Calu3 (cell line): ENCODE measurements around the gene DKKL1. TPM values are rescaled to one million over a fixed set of nuclear protein-coding genes. Genes with fewer than 3 reads are reported as not detected.

Experiments
- BruUV-seq: library from RNA; stranded (reverse); fragments of 400-500 nt; replicated peaks from 2 replicates; lab custom pipeline; 2021; lab: Mats Ljungman, UMichigan
- CTCF ChIA-PET: fragments of 300-600 bp; sonication (Branson Sonifier 250); formaldehyde crosslinking; loops from one replicate; lab custom pipeline; 2022; ENCODE audit warnings: antibody characterized with exemption; lab: Charles Lee
- DNase-seq: peaks from one replicate; pipeline ENCODE4 v3.0.0; 2022
- H3K27ac Mint-ChIP-seq: one replicate; pipeline ENCODE4 v1.8.0; 2022; ENCODE audit warnings: mixed read lengths; ENCODE audit not compliant: unreplicated experiment
- H3K27me3 Mint-ChIP-seq: one replicate; pipeline ENCODE4 v1.8.0; 2022; ENCODE audit warnings: mixed read lengths; ENCODE audit not compliant: unreplicated experiment
- H3K36me3 Mint-ChIP-seq: one replicate; pipeline ENCODE4 v1.8.0; 2022; ENCODE audit warnings: mild to moderate bottlenecking, moderate library complexity, mixed read lengths; ENCODE audit not compliant: insufficient read depth, unreplicated experiment
- H3K4me1 Mint-ChIP-seq: one replicate; pipeline ENCODE4 v1.8.0; 2022; ENCODE audit warnings: mild to moderate bottlenecking, low read depth, mixed read lengths; ENCODE audit not compliant: unreplicated experiment
- H3K4me3 Mint-ChIP-seq: one replicate; pipeline ENCODE4 v1.8.0; 2022; ENCODE audit warnings: mild to moderate bottlenecking, low read depth, moderate library complexity, mixed read lengths; ENCODE audit not compliant: unreplicated experiment
- H3K9me3 Mint-ChIP-seq: one replicate; pipeline ENCODE4 v1.8.0; 2022; ENCODE audit warnings: low read depth, mixed read lengths; ENCODE audit not compliant: unreplicated experiment
- intact Hi-C: fragments of 100-400 bp; cut with micrococcal nuclease; formaldehyde crosslinking; loops from one replicate; pipeline ENCODE4 v1.10.0; 2022; ENCODE audit not compliant: unreplicated experiment
- total RNA-seq: library from RNA; stranded (reverse); gene quantifications from 2 replicates; pipeline ENCODE4 v1.2.3, GENCODE V29; 2022
- TF ChIP-seq, protein P1 (sequence below): fragments of 200-600 bp; IDR thresholded peaks from one replicate; pipeline ENCODE4 v1.8.0; 2022; ENCODE audit warnings: antibody characterized with exemption; ENCODE audit not compliant: unreplicated experiment

Gene DKKL1
- total RNA-seq, 1 experiment from 2014 or later = not detected

DNA sequence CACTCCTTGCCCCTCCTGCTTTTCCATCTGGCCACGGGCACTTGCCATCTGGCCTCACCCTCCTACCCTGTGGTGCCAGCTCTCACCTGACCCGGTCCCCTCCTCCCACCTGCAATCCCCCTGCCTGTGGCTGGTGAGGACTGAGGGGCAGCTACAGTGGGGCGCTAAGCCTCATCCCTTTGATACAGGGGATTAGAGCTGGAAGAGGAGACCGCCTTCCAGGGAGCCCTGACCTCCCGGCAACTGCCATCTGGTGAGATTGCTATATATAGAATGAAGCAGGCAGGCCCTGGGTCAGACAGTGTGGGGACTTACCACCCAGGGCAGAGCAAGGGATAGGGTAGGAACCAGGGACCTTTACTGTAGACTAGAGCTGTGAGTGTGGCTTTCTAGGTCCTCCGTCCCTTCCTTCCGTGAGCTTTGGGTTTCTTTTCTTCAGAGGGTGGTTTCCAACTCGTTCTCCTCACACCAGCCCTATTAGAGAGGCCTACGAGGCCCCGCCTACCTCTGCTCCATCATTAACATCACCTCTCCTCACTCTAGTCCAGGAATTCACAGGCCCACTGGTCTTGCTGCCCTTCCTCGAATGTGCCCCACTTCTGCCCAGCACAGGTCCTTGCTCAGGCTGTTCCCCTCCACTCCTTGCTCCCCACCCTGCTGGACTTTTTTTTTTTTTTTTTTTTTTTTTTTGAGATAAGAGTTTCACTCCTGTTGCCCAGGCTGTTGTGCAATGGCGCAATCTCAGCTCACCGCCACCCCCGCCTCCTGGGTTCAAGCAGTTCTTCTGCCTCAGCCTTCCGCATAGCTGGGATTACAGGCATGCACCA, 32.1 kb downstream of the DKKL1 start:
- H3K4me1 Mint-ChIP-seq = peaks cover 9% of the 10 kb centered on the region
- no TSS peak for BruUV-seq
- H3K9me3 Mint-ChIP-seq = no peaks in the 10 kb centered on the region
- TF ChIP-seq, protein P1, sequence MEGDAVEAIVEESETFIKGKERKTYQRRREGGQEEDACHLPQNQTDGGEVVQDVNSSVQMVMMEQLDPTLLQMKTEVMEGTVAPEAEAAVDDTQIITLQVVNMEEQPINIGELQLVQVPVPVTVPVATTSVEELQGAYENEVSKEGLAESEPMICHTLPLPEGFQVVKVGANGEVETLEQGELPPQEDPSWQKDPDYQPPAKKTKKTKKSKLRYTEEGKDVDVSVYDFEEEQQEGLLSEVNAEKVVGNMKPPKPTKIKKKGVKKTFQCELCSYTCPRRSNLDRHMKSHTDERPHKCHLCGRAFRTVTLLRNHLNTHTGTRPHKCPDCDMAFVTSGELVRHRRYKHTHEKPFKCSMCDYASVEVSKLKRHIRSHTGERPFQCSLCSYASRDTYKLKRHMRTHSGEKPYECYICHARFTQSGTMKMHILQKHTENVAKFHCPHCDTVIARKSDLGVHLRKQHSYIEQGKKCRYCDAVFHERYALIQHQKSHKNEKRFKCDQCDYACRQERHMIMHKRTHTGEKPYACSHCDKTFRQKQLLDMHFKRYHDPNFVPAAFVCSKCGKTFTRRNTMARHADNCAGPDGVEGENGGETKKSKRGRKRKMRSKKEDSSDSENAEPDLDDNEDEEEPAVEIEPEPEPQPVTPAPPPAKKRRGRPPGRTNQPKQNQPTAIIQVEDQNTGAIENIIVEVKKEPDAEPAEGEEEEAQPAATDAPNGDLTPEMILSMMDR = no peak
- H3K4me3 Mint-ChIP-seq = no peak overlapping the region
- H3K36me3 Mint-ChIP-seq = no peaks in the 10 kb centered on the region
- no peak for DNase-seq
- CTCF ChIA-PET = interaction anchor here (0.6 to 0.7 kb wide), 2 partner anchors 150 to 321 kb away, joined by 3 read pairs; no protein-coding TSS in a partner anchor
- intact Hi-C loops = no loop called here
- H3K27me3 Mint-ChIP-seq = peaks cover 78% of the 10 kb centered on the region
- no peak overlapping the region for H3K27ac Mint-ChIP-seq

DNA sequence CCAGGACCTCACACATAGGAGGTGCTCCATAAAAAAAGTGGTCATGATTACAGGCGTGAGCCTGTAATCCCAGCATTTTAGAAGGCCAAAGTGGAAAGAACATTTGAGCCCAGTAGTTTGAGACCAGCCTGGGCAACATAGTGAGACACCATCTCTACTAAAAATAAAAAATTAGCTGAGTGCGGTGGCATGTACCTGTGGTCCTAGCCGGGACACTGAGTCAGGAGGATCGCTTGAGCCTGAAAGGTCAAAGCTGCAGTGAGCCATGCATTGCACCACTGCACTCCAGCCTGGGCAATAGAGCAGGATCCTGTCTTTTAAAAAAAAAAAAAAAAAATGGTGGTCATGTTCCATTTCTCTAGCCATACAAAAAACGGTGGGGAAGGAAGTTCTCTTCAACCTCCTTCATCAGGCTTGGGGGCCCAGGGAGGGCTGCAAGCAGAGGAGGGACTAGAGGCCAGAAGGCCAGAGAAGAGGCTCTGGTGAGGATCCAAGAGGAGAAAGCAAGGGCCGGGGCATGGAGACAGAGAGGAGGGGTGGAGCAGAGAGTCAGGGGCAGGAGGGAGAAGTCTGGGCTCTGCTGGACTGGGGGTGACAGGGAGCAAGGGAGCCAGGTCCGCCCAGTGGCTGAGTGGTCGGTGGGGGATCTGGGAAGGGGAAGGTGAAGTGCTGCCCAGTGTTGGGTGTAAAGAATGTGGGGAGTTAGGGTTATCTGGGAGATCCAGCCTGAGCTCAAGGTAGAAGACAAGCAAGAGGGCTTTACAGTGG, 33.2 kb downstream of the DKKL1 start:
- intact Hi-C loops = no loop called here
- H3K4me1 Mint-ChIP-seq = peaks cover 5% of the 10 kb centered on the region

DNA sequence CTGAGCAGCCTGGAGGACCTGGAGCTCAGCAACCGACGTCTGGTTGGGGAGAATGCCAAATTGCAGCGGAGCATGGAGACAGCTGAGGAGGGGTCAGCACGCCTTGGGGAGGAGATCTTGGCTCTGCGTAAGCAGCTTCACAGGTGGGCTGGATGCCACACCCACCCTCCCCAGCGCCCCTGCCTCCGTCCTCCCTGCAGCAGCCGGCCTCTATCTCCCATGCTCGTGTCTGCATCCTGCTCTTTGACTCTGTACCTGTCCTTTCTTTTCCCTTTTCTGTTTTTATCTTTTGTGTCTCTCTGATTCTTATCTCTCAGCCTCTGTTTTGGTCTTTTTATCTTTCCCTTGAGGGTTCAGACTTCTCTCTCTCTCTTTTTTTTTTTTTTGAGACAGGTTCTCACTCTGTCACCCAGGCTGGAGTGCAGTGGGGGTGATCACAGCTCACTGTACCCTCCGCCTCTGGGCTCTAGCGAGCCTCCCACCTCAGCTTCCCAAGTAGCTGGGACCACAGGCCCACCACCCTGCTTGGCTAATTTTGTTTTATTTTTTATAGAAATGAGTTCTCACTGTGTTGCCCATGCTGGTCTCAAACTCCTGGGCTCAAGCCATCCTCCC, 34.4 kb downstream of the DKKL1 start:
- TF ChIP-seq, protein P1 = no peak
- intact Hi-C loops = no loop called here
- Mint-ChIP-seq H3K27me3 (peaks cover 56% of the 10 kb centered on the region), H3K4me3 (no peak overlapping the region), H3K4me1 (no peaks in the 10 kb centered on the region), H3K9me3 (no peaks in the 10 kb centered on the region), H3K27ac (no peak overlapping the region), H3K36me3 (no peaks in the 10 kb centered on the region)
- no peak for DNase-seq
- no TSS peak for BruUV-seq
- CTCF ChIA-PET = interaction anchor here (0.7 to 1.2 kb wide), 2 partner anchors 8 to 41 kb away, joined by 3 to 12 read pairs; no protein-coding TSS in a partner anchor

More for the DNA sequence above, 33.2 kb downstream of the DKKL1 start:
- BruUV-seq = no TSS peak
- H3K9me3 Mint-ChIP-seq = no peaks in the 10 kb centered on the region
- TF ChIP-seq, protein P1 = no peak
- no peak overlapping the region for H3K27ac Mint-ChIP-seq
- no peak for DNase-seq
- H3K27me3 Mint-ChIP-seq = peaks cover 66% of the 10 kb centered on the region
- no peaks in the 10 kb centered on the region for H3K36me3 Mint-ChIP-seq
- H3K4me3 Mint-ChIP-seq = no peak overlapping the region
- CTCF ChIA-PET = interaction anchor here (0.5 to 1.2 kb wide), 2 partner anchors 9 to 44 kb away, joined by 3 read pairs; no protein-coding TSS in a partner anchor

DNA sequence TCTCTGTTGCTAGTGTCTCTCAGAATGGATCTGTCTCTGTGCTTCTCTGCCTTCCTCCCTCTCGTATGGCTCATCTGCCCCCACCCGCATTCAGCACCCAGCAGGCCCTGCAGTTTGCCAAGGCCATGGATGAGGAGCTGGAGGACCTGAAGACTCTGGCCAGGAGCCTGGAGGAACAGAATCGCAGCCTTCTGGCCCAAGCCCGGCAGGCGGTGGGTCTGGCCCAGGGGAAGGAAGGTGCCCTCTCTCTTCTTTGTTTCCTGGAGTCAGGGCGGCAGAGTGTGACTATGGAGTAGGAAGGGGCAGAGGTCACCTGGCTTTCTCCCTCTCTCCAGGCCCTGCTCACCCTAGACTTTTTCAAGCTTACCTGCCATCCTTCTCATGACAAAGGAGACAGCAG, 35.3 kb downstream of the DKKL1 start:
- no peak overlapping the region for H3K27ac Mint-ChIP-seq
- H3K27me3 Mint-ChIP-seq = peaks cover 61% of the 10 kb centered on the region
- no peaks in the 10 kb centered on the region for H3K4me1 Mint-ChIP-seq
- intact Hi-C loops = no loop called here
- CTCF ChIA-PET = no interaction called here
- no peaks in the 10 kb centered on the region for H3K36me3 Mint-ChIP-seq
- TF ChIP-seq, protein P1 = no peak
- no peak overlapping the region for H3K4me3 Mint-ChIP-seq
- no peak for DNase-seq
- no TSS peak for BruUV-seq
- H3K9me3 Mint-ChIP-seq = no peaks in the 10 kb centered on the region
